ENCODE measurements around the gene AOC3.

GRCh38 chr17:42878123-42878880 lies 27.3 kb downstream of the AOC3 start:
- TF ChIP-seq POLR2A (IDR thresholded peaks at IDR 0.05), result no peak
- TF ChIP-seq CTCF (IDR thresholded peaks at IDR 0.05), result no peak
- TF ChIP-seq POLR2AphosphoS5 (IDR thresholded peaks at IDR 0.05), result no peak
